Stimulated activated naive B cell treated with anti-CD40 and anti-IgM and Interleukin-4, amounts not matched to agents 10 μg/mL and 1 μg/mL and 100 μg/mL, for 72 hours (primary cell): ENCODE measurements around the gene FGF23.

ENCODE experiments used
- ATAC-seq, 2 donors: fragments of 150-1000 bp; cut with Tn5 transposase; replicated peaks; 2 replicates each; pipeline ENCODE4 v1.10.0; 2021; ENCODE audit warnings: moderate library complexity in 1 of 2
- DNase-seq: peaks from one replicate; pipeline ENCODE4 v3.0.0; 2021
- H3K27ac Mint-ChIP-seq: one replicate; pipeline ENCODE4 v1.8.0; 2022; ENCODE audit warnings: mild to moderate bottlenecking, mixed read lengths
- H3K27me3 Mint-ChIP-seq, 2 donors: one replicate each; pipeline ENCODE4 v1.8.0; 2022; ENCODE audit warnings: mixed read lengths in 2 of 2
- H3K36me3 Mint-ChIP-seq, 2 donors: one replicate each; pipeline ENCODE4 v1.8.0; 2022; ENCODE audit warnings: mixed read lengths in 2 of 2, mild to moderate bottlenecking in 1 of 2
- H3K4me1 Mint-ChIP-seq, 2 donors: one replicate each; pipeline ENCODE4 v1.8.0; 2022; ENCODE audit warnings: mixed read lengths in 2 of 2, mild to moderate bottlenecking in 1 of 2
- H3K4me3 Mint-ChIP-seq, 2 donors: one replicate each; pipeline ENCODE4 v1.8.0; 2022; ENCODE audit warnings: mild to moderate bottlenecking in 2 of 2, mixed read lengths in 2 of 2, moderate library complexity in 1 of 2
- H3K9me3 Mint-ChIP-seq, 2 donors: one replicate each; pipeline ENCODE4 v1.8.0; 2022; ENCODE audit warnings: mixed read lengths in 2 of 2, mild to moderate bottlenecking in 1 of 2

FGF23 gene

DNA sequence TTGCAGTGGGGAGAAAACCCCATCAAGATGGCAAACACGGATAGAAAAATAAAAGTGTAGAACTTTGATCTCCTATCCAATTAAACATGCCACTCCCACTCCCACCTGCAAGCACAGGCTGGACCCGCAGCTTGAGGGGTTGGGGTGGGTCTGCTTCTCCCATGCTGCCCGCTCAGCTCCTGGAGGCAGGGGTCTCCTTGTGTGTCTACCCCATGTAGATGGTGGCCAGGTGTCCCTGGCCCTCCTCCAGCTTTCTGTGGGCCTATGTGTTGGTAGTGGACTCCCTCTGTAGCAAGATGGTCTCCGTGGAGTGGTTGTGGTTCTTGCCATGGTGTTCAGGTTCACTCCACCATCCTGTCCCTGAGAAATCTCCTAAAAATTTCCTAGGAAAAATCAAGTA, 23.5 kb upstream of the FGF23 start:
- H3K27ac Mint-ChIP-seq = no peak overlapping the region
- ATAC-seq (no peak), DNase-seq (no peak)
- H3K9me3 Mint-ChIP-seq = peaks cover 0 to 2% of the 10 kb centered on the region in 2 donors
- peaks cover 4% of the 10 kb centered on the region in 2 donors for H3K4me1 Mint-ChIP-seq
- H3K36me3 Mint-ChIP-seq = no peaks in the 10 kb centered on the region
- H3K4me3 Mint-ChIP-seq = no peak overlapping the region
- peaks cover 8 to 16% of the 10 kb centered on the region in 2 donors for H3K27me3 Mint-ChIP-seq

DNA sequence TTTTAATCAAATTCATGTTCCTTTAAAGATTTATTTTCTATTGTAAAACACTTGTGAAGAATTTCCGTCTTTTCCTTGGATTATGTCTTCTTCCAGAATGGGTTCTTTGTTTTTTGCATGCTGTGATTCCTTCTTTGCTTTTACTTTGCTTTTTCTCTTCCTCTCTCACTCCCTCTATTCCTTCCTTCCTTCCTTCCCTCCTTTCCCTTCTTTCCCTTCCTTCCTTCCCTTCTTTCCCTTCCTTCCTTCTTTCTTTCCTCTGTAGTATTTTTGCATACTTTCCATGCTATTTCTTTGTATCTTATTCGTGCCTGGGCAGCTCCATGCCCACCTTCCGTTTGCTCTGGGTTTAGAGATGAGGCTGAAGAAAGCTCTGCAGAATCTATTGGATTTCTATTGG, 21.6 kb upstream of the FGF23 start:
- H3K4me1 Mint-ChIP-seq = peaks cover 4% of the 10 kb centered on the region in 2 donors
- H3K36me3 Mint-ChIP-seq = no peaks in the 10 kb centered on the region
- peaks cover 0 to 2% of the 10 kb centered on the region in 2 donors for H3K9me3 Mint-ChIP-seq
- ATAC-seq = no peak
- H3K27ac Mint-ChIP-seq = no peak overlapping the region
- H3K4me3 Mint-ChIP-seq = no peak overlapping the region
- H3K27me3 Mint-ChIP-seq = peaks cover 8 to 18% of the 10 kb centered on the region in 2 donors
- no peak for DNase-seq

DNA sequence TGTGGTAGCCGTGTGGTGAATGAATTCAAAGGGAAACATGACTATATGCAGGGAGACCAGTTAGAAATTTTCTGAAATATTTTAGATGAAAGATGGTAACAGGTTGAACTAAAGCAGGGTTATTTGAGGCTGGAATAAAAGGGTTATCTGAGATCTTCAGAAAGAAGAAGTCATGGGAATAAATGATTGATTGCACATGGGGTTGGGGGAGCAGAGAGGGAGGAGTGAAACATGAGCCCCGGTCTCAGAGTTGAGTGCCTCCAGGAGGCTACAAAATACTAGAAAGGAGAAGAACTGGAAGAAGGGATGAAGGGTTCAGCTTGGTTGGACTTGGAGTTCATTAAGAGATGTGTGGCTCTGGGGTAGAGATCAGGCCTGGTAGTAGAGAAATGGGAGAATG, 16.3 kb upstream of the FGF23 start:
- DNase-seq = no peak
- Mint-ChIP-seq H3K27me3 (peaks cover 20 to 39% of the 10 kb centered on the region in 2 donors), H3K36me3 (no peaks in the 10 kb centered on the region), H3K9me3 (no peaks in the 10 kb centered on the region), H3K27ac (no peak overlapping the region), H3K4me1 (peaks cover 0 to 4% of the 10 kb centered on the region in 2 donors), H3K4me3 (no peak overlapping the region)
- no peak for ATAC-seq

DNA sequence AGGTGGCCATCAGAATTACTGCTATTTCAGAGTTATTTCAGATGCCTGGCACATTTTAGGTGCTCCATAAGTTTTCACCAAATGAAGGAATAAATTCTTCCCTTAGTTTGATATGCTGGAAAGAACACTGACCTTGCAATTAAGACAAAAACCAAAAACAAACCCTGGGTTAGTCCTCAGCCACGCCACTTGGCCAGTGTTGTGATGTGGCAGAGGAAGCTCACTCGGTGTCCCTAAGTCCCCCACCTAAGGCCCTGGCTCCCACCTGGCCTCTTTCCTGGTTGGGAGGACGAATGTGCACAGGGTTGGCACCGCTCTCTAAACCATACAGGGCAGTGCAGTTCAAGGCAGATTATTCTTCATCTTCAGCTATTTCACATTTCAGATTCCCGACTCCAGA, 13.7 kb upstream of the FGF23 start:
- Mint-ChIP-seq H3K27me3 (peaks cover 21 to 36% of the 10 kb centered on the region in 2 donors), H3K27ac (no peak overlapping the region), H3K4me1 (peaks cover 0 to under 1% of the 10 kb centered on the region in 2 donors), H3K9me3 (no peaks in the 10 kb centered on the region), H3K4me3 (no peak overlapping the region), H3K36me3 (no peaks in the 10 kb centered on the region)
- ATAC-seq (no peak), DNase-seq (no peak)

DNA sequence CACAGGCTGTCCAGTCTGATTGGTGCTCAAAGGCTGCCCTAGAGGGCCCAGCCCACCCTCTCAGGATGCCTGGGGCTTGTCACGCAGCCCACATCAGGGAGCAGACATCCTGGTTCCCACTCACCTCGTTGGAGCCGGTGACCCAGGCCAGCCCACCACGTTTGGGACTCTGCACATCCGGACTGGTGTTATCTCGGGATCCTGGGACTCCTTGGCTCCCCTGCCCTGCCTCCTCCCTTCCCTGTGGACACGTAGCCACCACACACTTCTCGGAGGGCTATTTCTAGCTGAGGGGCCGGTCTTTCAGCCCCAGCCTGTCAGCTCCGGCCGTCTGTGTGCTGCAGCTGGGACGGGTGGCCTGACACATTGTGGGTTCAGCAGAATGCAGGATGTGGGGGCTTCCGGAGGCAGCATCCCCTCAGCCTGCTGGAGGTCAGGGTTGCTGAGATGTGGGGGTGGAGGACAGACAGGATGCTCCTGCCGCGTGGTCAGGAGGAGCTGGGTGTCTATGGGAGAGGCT, 12.8 kb upstream of the FGF23 start:
- DNase-seq = no peak
- Mint-ChIP-seq H3K36me3 (no peaks in the 10 kb centered on the region), H3K4me1 (no peaks in the 10 kb centered on the region), H3K4me3 (no peak overlapping the region), H3K9me3 (no peaks in the 10 kb centered on the region), H3K27ac (peak overlapping the region; percentile 14), H3K27me3 (peaks cover 21 to 36% of the 10 kb centered on the region in 2 donors)
- ATAC-seq = peak; percentile 16 to 21

DNA sequence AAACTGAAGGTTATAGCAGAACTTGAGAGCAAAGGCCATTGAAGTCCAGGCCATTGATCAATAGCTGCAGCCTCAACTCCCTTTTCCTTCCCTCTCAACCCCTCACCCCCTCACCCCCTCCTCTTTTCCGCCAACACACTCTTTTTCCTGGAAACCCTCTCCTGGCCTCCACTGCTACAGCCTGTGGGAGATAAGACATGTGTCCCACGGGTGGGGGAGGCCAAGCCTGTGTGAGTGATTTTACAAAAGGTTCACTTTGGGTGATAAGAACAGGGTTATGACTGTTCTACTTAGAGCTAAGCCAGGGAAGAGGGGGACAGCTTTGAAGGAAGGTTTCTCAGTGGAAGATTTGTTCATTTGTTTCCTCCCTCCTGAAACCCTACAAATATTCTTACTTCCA, 9.2 kb upstream of the FGF23 start:
- DNase-seq = no peak
- Mint-ChIP-seq H3K4me1 (no peaks in the 10 kb centered on the region), H3K4me3 (no peak overlapping the region), H3K27me3 (peaks cover 6 to 14% of the 10 kb centered on the region in 2 donors), H3K27ac (no peak overlapping the region), H3K36me3 (no peaks in the 10 kb centered on the region), H3K9me3 (no peaks in the 10 kb centered on the region)
- ATAC-seq = no peak

DNA sequence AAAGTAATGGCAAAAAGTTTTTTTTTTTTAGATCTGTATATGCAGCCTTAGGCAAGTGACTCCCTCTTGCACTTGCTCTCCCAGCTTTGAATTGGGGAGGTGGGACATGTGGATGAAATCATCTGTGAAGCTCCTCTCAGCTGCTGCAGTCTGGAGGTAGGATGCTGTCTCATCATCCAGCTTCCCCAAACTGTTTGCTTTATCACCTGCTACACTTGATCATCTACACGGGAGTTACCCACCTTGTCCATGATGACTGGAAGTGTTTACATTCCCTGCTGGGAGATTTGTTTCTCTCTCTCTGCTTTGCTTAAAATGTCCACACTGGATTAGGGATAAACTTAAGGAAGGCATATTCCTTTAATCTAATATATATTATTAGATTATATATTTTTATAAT, 8.5 kb upstream of the FGF23 start:
- no peaks in the 10 kb centered on the region for H3K36me3 Mint-ChIP-seq
- DNase-seq (no peak), ATAC-seq (no peak)
- H3K9me3 Mint-ChIP-seq = no peaks in the 10 kb centered on the region
- H3K27me3 Mint-ChIP-seq = peaks cover 6 to 16% of the 10 kb centered on the region in 2 donors
- no peak overlapping the region for H3K4me3 Mint-ChIP-seq
- peaks cover 0 to 5% of the 10 kb centered on the region in 2 donors for H3K4me1 Mint-ChIP-seq
- H3K27ac Mint-ChIP-seq = no peak overlapping the region

DNA sequence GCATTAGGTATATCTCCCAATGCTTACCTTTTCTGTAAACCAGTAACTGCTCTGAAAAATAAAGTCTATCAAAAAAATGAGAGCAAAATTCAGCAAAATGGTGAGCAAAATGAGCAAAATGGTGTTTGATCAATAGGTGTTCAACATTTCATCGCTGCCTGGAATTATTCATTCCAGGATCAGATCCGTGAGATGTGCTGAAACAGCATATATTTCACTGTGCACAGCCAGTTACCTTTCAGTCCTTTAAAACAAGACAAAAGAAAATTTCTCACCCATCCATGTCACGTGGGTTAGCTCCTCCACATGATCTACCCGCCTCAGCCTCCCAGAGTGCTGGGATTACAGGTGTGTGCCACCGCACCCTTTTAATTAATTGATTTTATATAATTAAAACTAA, 8.1 kb upstream of the FGF23 start:
- no peak for ATAC-seq
- no peak for DNase-seq
- no peak overlapping the region for H3K27ac Mint-ChIP-seq

DNA sequence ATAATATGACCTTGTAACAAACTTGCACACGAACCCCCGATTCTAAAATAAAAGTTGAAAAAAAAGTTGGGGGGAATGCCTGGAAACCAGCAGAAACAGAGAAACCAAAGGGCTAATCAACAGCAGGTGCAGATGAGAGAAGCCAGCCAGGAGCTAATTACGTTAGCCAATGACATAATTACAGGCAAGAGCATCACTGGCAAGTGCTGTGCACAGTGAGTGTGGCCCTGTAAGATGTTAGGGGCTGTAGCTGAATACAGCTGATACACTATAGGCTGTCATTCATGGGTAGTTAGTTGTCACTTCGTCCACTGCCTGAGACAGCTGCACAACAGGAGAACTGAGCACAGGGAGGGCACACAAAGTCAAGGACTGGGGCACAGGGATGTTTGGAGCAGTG, 7.3 kb upstream of the FGF23 start:
- Mint-ChIP-seq H3K27me3 (peaks cover 4 to 19% of the 10 kb centered on the region in 2 donors), H3K4me3 (no peak overlapping the region), H3K27ac (no peak overlapping the region), H3K36me3 (no peaks in the 10 kb centered on the region), H3K9me3 (no peaks in the 10 kb centered on the region), H3K4me1 (peaks cover 0 to 5% of the 10 kb centered on the region in 2 donors)
- ATAC-seq (no peak), DNase-seq (no peak)

More for the DNA sequence above, 8.1 kb upstream of the FGF23 start:
- no peaks in the 10 kb centered on the region for H3K36me3 Mint-ChIP-seq
- H3K4me1 Mint-ChIP-seq = peaks cover 0 to 5% of the 10 kb centered on the region in 2 donors
- H3K9me3 Mint-ChIP-seq = no peaks in the 10 kb centered on the region
- H3K4me3 Mint-ChIP-seq = no peak overlapping the region
- peaks cover 6 to 20% of the 10 kb centered on the region in 2 donors for H3K27me3 Mint-ChIP-seq

DNA sequence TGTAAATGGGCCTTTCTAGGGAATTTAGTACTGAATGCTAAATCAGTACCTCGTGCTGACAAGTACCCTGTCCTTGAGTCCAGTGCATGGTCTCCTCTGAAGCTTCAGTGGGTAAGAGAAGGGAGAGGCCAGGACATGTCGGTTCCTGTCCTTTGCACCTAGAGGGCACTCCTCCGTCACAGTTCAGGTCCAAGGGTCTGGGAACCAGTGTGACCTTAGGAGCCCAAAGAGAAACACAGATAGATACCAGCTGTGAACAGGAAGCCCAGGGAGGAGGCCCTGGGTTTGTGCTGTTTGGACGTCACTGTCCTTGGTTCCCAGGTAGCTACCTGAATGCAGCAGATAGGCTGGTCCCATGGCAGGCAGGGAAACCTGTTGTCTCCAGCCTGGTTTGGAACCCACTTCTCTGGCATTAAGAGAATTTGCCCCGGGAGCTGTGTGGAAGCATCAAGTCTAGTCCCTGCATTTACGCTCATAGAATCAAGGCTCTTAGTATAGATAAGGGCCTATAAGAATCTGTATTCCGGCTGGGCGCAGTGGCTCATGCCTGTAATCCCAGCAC, 3.9 kb upstream of the FGF23 start:
- no peak overlapping the region for H3K4me3 Mint-ChIP-seq
- H3K36me3 Mint-ChIP-seq = no peaks in the 10 kb centered on the region
- ATAC-seq = peak; percentile 79 to 94
- H3K4me1 Mint-ChIP-seq = peaks cover 0 to 5% of the 10 kb centered on the region in 2 donors
- DNase-seq = no peak
- peaks cover 18 to 39% of the 10 kb centered on the region in 2 donors for H3K27me3 Mint-ChIP-seq
- H3K27ac Mint-ChIP-seq = no peak overlapping the region
- no peaks in the 10 kb centered on the region for H3K9me3 Mint-ChIP-seq

DNA sequence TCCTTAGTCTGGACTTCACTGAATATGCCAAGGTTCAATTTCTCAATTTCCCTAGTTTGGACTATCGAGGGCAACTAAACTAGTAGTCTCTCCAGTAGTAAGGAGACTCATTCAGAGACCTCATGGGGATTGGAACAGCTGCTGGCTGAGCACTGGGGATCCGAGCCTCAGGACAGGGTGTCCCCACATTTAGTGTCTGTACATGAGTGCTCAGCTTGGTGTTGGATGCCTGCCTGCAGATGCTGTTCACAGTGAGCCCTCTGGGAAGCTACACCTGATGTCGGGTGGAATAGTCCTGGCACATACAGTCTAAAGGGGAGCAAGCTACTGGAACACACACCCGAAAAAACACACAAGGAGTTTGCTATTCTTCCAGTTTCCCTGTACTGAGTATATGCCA, 820 bp upstream of the FGF23 start:
- H3K4me1 Mint-ChIP-seq = peaks cover 0 to 5% of the 10 kb centered on the region in 2 donors
- H3K27ac Mint-ChIP-seq = no peak overlapping the region
- DNase-seq (no peak), ATAC-seq (no peak)
- H3K9me3 Mint-ChIP-seq = no peaks in the 10 kb centered on the region
- H3K36me3 Mint-ChIP-seq = no peaks in the 10 kb centered on the region
- no peak overlapping the region for H3K4me3 Mint-ChIP-seq
- H3K27me3 Mint-ChIP-seq = peaks cover 20 to 43% of the 10 kb centered on the region in 2 donors

DNA sequence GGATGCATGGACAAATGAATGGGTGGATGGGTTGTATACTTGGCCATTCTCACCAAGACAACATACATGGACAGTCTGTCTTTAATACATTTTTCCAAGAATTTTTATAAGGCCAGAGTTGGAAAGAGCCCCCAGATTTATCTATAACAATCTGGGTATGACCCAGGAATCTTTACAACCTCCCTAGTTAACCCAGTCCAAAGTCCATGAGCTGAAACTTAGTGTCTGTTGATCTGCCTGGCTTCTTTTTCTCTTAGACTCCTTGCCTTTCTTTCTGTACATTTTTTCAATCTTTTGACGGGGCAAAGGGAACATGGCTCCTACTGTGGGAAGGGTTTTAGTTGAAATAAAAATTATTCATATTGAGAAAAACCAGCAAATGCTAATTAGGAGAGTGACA, 740 bp downstream of the FGF23 start:
- Mint-ChIP-seq H3K36me3 (no peaks in the 10 kb centered on the region), H3K4me1 (peaks cover 0 to 5% of the 10 kb centered on the region in 2 donors), H3K27me3 (peaks cover 30 to 54% of the 10 kb centered on the region in 2 donors), H3K4me3 (no peak overlapping the region), H3K9me3 (no peaks in the 10 kb centered on the region), H3K27ac (no peak overlapping the region)
- ATAC-seq = no peak
- no peak for DNase-seq

DNA sequence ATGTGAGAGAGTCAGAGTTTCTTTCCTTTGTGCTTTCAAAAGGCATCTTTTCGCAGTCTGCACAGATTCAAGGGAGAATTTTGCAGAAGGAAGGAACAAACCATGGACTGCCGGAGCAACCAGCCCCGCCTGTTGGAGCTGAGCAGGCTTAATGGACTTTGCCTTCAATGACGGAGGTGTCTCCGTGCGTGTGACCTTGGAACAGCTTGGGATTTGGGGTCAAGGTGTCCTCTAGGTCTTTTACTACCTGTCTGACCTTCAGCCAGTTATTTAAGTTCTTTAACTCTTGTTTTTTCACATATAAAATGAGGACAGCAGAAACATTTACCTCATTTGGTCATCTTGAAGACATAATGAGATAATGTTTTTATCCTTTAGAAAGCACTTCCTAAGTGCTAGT, 4.1 kb downstream of the FGF23 start:
- H3K27ac Mint-ChIP-seq = no peak overlapping the region
- peaks cover 41 to 55% of the 10 kb centered on the region in 2 donors for H3K27me3 Mint-ChIP-seq
- H3K4me1 Mint-ChIP-seq = no peaks in the 10 kb centered on the region
- H3K4me3 Mint-ChIP-seq = no peak overlapping the region
- H3K36me3 Mint-ChIP-seq = no peaks in the 10 kb centered on the region
- H3K9me3 Mint-ChIP-seq = no peaks in the 10 kb centered on the region
- ATAC-seq (no peak), DNase-seq (no peak)

DNA sequence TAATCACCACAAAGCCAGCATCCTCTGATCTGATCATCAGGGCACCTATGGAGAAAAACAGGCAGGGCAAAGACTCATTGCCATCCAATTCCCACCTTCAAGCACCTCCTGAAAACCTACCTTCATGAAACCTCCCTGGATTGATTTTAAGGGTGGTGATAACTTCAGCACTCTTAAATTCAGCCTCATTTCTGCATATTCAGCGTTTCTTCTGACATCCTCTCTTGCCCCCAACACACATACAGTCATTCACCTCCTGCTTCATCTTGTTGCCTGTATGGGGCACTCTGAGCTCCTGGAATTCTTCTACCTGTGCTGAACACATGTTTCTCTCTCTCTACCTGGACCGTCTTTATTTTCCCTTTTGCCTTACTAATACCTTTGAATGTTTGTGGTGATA, 6.9 kb downstream of the FGF23 start:
- ATAC-seq (no peak), DNase-seq (no peak)
- Mint-ChIP-seq H3K9me3 (no peaks in the 10 kb centered on the region), H3K4me1 (no peaks in the 10 kb centered on the region), H3K27me3 (peaks cover 31 to 41% of the 10 kb centered on the region in 2 donors), H3K27ac (no peak overlapping the region), H3K36me3 (no peaks in the 10 kb centered on the region), H3K4me3 (no peak overlapping the region)

DNA sequence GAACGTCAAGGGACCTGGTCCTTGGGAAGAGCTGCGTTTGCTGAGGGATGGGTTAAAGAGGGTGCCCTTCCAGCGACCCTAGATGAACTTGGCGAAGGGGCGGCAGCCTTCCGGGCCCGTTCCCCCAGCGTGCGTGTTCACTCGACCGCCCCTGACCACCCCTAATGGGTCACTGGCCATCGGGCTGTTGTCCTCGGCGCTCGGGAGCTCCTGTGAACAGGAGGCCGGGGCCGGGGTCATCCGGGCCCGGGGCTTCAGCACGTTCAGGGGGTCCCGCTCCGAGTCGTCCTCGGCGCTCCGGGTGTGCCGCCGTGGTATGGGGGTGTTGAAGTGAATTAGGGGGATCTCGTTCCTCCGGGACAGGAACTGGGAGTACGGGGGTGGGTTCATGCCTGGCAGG, 9.2 kb downstream of the FGF23 start:
- Mint-ChIP-seq H3K4me3 (no peak overlapping the region), H3K9me3 (no peaks in the 10 kb centered on the region), H3K36me3 (no peaks in the 10 kb centered on the region), H3K27me3 (peaks cover 49 to 55% of the 10 kb centered on the region in 2 donors), H3K27ac (no peak overlapping the region), H3K4me1 (no peaks in the 10 kb centered on the region)
- ATAC-seq (no peak), DNase-seq (no peak)
